WERI-Rb-1 (cell line): ENCODE measurements around the gene CISD1.

Experiments
- DNase-seq: peaks from one replicate; pipeline ENCODE4 v3.0.0-alpha.2; 2020
- H3K27ac ChIP-seq: fragments of 250-450 bp; sonication (Bioruptor Pico); 2 replicates; pipeline ENCODE4 v1.5.1; 2020; ENCODE audit warnings: mild to moderate bottlenecking, moderate library complexity
- H3K27me3 ChIP-seq: fragments of 250-450 bp; sonication (Bioruptor Pico); 2 replicates; pipeline ENCODE4 v1.5.1; 2021; ENCODE audit warnings: mild to moderate bottlenecking, low read depth, moderate library complexity; ENCODE audit not compliant: insufficient read depth, severe bottlenecking
- H3K36me3 ChIP-seq: fragments of 250-450 bp; sonication (Bioruptor Pico); 2 replicates; pipeline ENCODE4 v1.5.1; 2020; ENCODE audit warnings: mild to moderate bottlenecking, moderate library complexity
- H3K4me3 ChIP-seq: 2 replicates; pipeline ENCODE4 v1.5.1; 2011; ENCODE audit warnings: low read depth, mild to moderate bottlenecking, control low read depth, low read length
- H3K9me3 ChIP-seq: fragments of 250-450 bp; sonication (Bioruptor Pico); 2 replicates; pipeline ENCODE4 v1.5.1; 2021; ENCODE audit warnings: mild to moderate bottlenecking, moderate library complexity; ENCODE audit not compliant: severe bottlenecking
- CTCF ChIP-seq: IDR thresholded peaks from 2 replicates; pipeline ENCODE4 v1.5.1; 2011; ENCODE audit warnings: low read depth, mild to moderate bottlenecking, control low read depth, inconsistent platforms, low read length

The CISD1 gene

GRCh38 chr10:58322835-58323209 lies 53.9 kb downstream of the CISD1 start:
- no peak for DNase-seq
- Histone ChIP-seq H3K27ac (no peak overlapping the region), H3K27me3 (no peaks in the 10 kb centered on the region), H3K4me3 (no peak overlapping the region), H3K9me3 (no peaks in the 10 kb centered on the region), H3K36me3 (no peaks in the 10 kb centered on the region)
- TF ChIP-seq CTCF: no peak

GRCh38 chr10:58326967-58327381 lies 58.0 kb downstream of the CISD1 start:
- H3K27ac ChIP-seq: no peak overlapping the region
- TF ChIP-seq CTCF: no peak
- no peak overlapping the region for H3K4me3 ChIP-seq
- H3K27me3 ChIP-seq: no peaks in the 10 kb centered on the region
- H3K36me3 ChIP-seq: no peaks in the 10 kb centered on the region
- H3K9me3 ChIP-seq: no peaks in the 10 kb centered on the region
- no peak for DNase-seq

GRCh38 chr10:58328233-58328632 lies 59.3 kb downstream of the CISD1 start:
- Histone ChIP-seq H3K27me3 (no peaks in the 10 kb centered on the region), H3K9me3 (no peaks in the 10 kb centered on the region), H3K4me3 (no peak overlapping the region), H3K27ac (no peak overlapping the region), H3K36me3 (no peaks in the 10 kb centered on the region)
- TF ChIP-seq CTCF: no peak
- DNase-seq: no peak

DNA sequence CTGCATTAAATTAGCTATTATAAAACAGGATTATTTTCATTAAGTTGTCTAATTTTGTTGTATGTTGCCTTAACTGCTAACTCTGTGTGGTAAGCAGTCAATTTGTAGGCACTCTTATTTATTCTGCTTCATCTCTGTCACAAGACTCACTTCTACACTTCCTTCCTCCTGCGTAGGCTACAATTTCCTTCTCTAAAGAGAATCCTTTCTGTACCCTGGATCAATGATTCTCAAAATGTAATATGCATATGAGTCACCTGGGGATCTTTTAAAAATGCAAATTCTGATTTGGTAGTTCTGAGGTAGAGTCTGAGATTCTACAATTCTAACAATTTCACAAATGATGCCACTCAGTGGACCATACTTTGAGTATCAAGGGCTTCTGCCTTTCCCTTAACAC lies 61.5 kb downstream of the CISD1 start:
- no peaks in the 10 kb centered on the region for H3K36me3 ChIP-seq
- H3K27ac ChIP-seq: no peak overlapping the region
- no peaks in the 10 kb centered on the region for H3K27me3 ChIP-seq
- no peak for DNase-seq
- no peak overlapping the region for H3K4me3 ChIP-seq
- no peaks in the 10 kb centered on the region for H3K9me3 ChIP-seq
- no peak for TF ChIP-seq CTCF

- no peaks in the 10 kb centered on the region for H3K36me3 ChIP-seq
- no peaks in the 10 kb centered on the region for H3K9me3 ChIP-seq
- H3K27ac ChIP-seq: no peak overlapping the region
- no peak overlapping the region for H3K4me3 ChIP-seq
- no peak for DNase-seq
- no peaks in the 10 kb centered on the region for H3K27me3 ChIP-seq
- TF ChIP-seq CTCF: no peak
Observed at GRCh38 chr10:58331646-58332045, 62.7 kb downstream of the CISD1 start.

DNA sequence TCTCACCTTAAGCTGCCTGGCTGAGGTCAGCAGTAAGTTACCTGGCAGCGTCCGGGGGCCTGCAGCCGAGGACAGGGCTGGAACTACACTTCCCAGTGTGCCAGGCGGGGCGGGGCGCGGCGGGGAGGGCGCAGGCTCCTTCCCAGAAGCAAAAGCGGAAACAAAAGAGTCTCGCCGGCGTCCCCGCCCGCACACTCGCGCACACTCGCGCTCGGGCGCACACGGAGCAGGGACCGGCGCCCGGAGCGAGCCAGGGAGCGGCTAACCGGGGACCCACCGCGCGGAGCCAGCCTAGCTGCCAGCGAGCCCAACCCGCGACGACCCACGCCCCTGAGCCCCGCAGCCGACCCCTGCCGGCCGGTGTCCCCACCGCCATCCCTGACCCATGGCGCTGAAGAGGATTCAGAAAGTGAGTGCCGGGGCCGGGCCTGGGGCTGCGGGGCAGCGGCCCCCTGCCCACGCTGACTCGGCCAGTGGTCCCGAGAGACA lies 65.9 kb downstream of the CISD1 start, which contains the start of gene UBE2D1:
TSS of gene UBE2D1 (plus strand) at position 190 of the 489 bp plus-strand sequence. CDS start at position 386, 196 bp downstream.
- H3K4me3 ChIP-seq: peak within 1 kb of the TSS; percentile 85
- no peaks in the 10 kb centered on the region for H3K9me3 ChIP-seq

More for the DNA sequence above, 65.9 kb downstream of the CISD1 start, which contains the start of gene UBE2D1:
- Histone ChIP-seq H3K27ac (peak within 1 kb of the TSS; percentile 81), H3K27me3 (no peaks in the 10 kb centered on the region), H3K36me3 (no peaks in the 10 kb centered on the region)
- peak; percentile 92 for DNase-seq
- TF ChIP-seq CTCF: peak; percentile 37
